H7 (cell line): ENCODE data around the gene EID3. TPM values are rescaled to one million over a fixed set of nuclear protein-coding genes. Genes with fewer than 3 reads are reported as not detected.
"Not testable (repeated sequence)": the region's sequence is repeated elsewhere in the genome, so short reads cannot be mapped to it uniquely, and the experiment has no call there.

ENCODE experiments used
- DNase-seq: peaks from one replicate; pipeline ENCODE4 v3.0.0; 2012
- H3K27me3 ChIP-seq: 2 replicates; pipeline ENCODE4 v1.6.0; 2011; ENCODE audit warnings: mild to moderate bottlenecking, low read length; ENCODE audit not compliant: control insufficient read depth, insufficient read depth
- H3K36me3 ChIP-seq: replicated peaks from 2 replicates; pipeline ENCODE4 v1.5.1; 2011; ENCODE audit warnings: low read length; ENCODE audit not compliant: control insufficient read depth, insufficient read depth
- H3K4me3 ChIP-seq: 2 replicates; pipeline ENCODE4 v1.5.1; 2011; ENCODE audit warnings: low read depth, mild to moderate bottlenecking, control low read depth, low read length, moderate library complexity; ENCODE audit not compliant: insufficient read depth
- total RNA-seq: library from RNA; depleted of rRNA; stranded (reverse); fragments of >200 nt; shearing (Covaris generic); gene quantifications from 2 replicates; pipeline ENCODE4 v1.2.3, GENCODE V29; 2014

EID3 gene
- total RNA-seq, 1 experiment from 2014 or later = 1.3 TPM

DNA sequence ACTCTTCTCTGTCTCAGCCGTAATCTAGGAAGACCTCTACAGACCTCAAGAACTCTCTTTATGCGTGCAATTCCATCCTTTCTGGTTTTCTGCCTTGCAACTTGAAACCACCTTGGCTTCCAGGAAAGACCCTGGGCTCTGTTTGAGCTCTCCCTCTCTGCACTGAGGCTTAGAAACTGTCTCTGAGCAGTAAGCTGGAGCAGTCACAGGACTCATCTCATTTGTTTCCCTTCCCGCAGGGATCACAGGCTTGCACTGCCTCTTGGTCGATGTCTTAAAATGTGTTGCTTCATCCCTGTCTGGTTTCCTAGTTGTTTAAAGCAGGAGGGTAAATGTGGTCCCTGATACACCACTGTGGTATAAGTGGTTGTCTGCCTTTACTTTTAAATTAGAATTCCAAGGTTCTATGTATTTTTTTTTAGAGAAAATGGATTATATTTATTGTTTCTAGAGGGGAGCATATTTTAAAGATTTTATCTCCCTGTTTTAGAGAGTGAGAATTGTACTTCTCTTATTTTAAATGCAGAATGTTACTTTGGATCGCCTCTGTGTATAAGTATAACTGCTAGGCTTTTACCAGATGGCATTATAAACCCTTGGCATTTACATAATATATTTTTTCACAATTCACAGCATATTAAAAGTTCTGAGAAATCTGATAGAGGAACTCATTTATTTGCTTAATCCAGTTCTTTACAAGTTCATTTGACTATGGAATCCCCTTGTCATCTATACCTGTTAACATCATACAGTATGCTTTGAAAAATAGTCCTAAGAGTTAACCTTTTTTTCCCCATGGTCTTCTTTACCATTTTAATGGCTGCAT is 26.4 kb downstream of the EID3 start:
- no peaks in the 10 kb centered on the region; the same call in 1 of the 2 replicates for H3K27me3 ChIP-seq
- DNase-seq = no peak
- H3K4me3 ChIP-seq = no peak overlapping the region
- peaks cover 27% of the 10 kb centered on the region for H3K36me3 ChIP-seq

DNA sequence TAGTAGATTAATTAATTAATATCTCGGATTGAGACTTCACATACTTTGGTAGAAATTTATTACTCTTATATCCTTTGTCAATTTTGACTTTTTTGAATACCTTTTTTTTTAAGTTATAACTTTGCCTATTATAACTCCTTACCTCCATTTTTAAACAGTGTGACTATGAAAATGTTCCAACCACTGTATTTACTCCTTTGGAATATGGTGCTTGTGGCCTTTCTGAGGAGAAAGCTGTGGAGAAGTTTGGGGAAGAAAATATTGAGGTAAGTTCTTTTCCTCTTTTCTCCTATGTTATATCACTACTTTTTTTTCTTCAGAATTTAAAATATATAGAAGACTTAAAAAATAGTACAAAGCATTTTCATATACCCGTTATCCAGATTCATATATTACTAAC is 27.8 kb downstream of the EID3 start:
- H3K36me3 ChIP-seq = peaks cover 25% of the 10 kb centered on the region
- DNase-seq = no peak

DNA sequence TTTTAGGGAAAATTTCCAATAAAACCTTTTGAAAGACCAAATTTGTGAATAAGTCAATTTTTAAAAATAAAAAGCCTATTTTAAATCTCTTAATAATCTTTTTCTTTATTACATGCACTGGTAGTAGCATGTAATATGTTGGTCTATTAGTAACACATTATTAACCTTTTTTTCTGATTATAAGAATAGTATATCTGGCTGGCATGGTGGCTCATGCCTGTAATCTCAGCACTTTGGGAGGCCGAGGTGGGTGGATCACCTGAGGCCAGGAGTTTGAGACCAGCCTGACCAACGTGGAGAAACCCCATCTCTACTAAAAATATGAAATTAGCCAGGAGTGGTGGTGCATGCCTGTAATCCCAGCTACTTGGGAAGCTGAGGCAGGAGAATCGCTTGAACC is 28.7 kb downstream of the EID3 start:
- DNase-seq, H3K4me3 ChIP-seq, H3K27me3 ChIP-seq: not testable (repeated sequence)
- peaks cover 29% of the 10 kb centered on the region for H3K36me3 ChIP-seq

More for the DNA sequence above, 27.8 kb downstream of the EID3 start:
- Histone ChIP-seq H3K4me3 (no peak overlapping the region), H3K27me3 (no peaks in the 10 kb centered on the region)

DNA sequence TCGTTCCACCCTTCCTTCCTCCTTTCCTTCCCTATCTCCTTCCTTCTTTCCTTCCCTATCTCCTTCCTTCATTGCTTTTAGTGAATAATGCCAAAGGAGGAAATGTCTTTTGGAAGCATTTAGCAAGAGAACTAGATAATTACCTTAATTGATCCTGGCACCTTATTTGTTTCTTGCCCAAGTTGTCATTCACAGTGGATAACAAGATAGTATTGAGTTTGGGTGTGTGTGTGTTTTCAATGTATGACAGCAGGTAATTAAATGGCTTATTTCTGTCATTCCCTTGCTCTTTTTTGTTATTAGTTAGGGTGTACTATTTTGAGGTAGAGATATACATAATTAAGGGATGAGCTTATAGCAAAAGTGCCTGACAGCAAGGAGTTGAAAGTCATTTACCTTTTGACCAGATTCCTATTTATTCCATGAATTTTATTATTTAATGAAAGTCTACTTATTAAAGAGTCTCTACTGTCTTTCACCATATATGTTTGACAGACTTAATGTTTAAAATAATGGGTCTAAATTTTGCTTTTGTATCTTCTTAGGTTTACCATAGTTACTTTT is 30.2 kb downstream of the EID3 start:
- DNase-seq = no peak
- H3K4me3 ChIP-seq = no peak overlapping the region
- no peaks in the 10 kb centered on the region for H3K27me3 ChIP-seq
- peaks cover 23% of the 10 kb centered on the region for H3K36me3 ChIP-seq

DNA sequence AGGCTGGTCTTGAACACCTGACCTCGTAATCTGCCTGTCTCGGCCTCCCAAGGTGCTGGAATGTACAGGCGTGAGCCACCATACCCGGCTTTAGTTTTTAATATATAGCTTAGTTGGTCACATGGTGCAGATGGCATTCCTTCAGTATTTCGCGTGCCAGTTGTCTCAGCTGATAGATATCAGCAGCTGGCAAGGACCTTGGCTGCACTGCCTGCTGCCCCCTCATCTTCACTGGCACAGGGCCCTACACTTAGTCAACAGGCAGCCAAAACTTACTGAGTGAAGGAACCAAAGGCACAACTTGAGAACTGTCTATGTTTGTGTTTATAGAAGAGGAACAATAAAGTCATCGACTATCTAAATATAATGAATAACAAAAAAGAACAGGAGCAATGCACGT is 31.0 kb downstream of the EID3 start:
- Histone ChIP-seq H3K27me3 (no peaks in the 10 kb centered on the region), H3K36me3 (peaks cover 22% of the 10 kb centered on the region), H3K4me3 (no peak overlapping the region)
- DNase-seq = no peak

DNA sequence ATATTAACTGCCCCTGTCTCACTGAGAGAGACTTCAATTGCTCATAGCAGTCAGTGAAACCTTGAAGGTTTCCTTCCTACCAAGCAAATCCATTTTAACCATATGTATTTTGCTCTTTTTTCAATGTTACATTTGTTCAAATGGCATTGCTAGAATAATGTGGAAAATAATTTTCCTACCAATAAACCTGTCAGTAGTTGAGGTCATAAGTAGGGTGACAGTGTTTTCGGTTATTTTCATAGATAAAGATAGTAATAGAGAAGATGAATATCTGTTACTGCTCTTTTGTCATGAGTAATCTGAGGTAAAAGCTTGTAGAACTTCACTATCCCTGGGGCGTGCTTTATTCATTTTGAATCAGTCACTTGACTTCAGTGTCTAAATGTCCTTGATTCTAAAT is 32.6 kb downstream of the EID3 start:
- H3K4me3 ChIP-seq = no peak overlapping the region
- no peak for DNase-seq
- H3K27me3 ChIP-seq = no peaks in the 10 kb centered on the region
- peaks cover 27% of the 10 kb centered on the region for H3K36me3 ChIP-seq

DNA sequence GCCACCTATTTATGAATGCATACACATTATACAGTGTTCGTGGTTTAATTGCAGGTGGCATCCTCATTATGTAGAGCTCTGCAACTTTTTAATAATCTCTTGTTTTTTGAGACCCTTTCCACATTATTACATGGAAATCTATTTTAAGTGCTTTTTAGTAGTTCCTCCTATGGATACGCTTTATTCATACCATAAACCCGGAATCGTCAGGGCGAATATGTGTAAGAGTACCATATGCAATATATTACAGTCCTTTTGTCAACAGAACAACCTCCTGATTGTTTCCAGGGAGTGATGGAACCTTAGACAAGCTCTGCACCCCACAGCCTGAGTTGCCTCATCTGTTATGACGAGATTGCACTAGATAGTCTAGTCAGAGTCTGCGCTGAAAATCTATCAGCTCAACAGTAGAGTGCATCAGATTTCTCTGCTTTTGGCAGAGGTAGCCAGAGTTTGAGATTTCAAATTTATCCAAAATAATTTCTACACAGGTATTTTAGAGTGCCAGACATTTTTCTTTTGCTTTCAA is 33.6 kb downstream of the EID3 start:
- Histone ChIP-seq H3K36me3 (peaks cover 31% of the 10 kb centered on the region), H3K4me3 (no peak overlapping the region), H3K27me3 (no peaks in the 10 kb centered on the region)
- no peak for DNase-seq

DNA sequence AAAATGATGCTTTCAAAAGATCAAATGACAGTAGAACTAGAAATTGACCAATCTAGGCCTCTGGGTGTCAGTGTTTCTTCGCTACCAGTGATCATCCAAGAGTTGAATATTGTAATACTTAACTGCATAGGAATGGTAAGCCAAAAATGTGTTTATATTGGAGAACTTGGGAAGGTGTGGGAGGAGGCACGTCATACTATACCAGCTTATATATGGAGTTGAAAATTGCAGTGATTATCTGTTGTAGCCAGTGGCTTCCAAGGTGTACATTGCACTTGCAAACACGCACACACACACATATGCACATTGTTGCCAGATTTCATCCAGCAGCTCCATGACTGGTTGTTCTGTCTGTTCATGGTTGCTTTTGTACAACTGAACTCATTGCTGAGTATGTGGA is 36.1 kb downstream of the EID3 start:
- H3K4me3 ChIP-seq = no peak overlapping the region
- peaks cover 27% of the 10 kb centered on the region for H3K36me3 ChIP-seq
- no peak for DNase-seq
- no peaks in the 10 kb centered on the region for H3K27me3 ChIP-seq

DNA sequence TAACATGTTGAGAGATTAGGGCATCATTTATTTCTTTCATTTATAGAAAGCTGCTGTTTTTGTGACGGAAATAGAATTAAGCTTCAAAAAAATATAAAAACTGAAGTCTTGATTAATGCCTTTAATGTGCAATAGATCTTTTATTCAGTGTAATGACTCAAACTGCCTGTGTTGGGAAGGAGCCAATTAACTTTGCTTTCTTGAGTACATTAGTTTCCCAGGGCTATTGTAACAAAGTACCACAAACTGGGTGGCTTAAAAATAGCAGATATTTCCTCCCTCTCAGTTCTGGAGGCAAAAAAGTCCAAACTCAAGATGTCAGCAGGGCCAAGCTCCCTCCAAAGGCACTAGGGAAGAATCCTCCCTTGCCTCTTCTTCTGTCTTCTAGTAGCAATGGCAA is 36.6 kb downstream of the EID3 start:
- Histone ChIP-seq H3K36me3 (peaks cover 25% of the 10 kb centered on the region), H3K27me3 (no peaks in the 10 kb centered on the region), H3K4me3 (no peak overlapping the region)
- DNase-seq = no peak

DNA sequence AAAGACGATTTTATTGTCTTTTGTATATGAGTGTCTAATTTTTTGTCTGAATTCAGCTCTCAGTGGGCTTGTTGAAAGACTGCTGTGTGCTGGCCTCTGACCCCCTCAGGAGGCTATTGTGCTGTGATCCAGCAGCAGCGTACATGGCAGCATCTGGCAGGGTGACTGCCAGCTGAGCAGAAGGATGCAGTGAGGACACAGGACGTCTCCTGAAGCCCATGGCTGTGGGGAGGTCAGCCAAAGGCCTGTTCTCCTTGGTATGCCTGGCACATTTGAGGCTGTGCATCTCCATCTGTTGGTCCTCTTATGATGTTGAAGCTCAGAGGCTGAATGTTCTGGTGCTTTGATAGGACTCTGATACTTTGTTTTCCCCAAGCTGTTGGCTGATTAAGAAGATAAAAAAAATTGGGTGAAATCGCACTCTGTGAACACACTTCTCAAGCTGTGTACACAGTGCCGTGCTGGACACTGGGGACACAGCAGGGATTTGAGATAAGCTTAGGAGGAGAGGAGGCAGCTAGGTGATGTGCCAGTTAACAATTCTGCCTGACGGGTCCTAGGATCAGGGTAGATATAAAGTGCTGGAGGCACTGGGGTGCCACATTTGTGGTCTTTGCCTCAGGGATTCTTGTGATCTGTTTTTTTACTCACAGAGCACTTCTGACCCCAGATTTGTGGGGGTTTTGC is 37.5 kb downstream of the EID3 start:
- no peak for DNase-seq
- Histone ChIP-seq H3K4me3 (no peak overlapping the region), H3K27me3 (no peaks in the 10 kb centered on the region), H3K36me3 (peaks cover 23% of the 10 kb centered on the region)

DNA sequence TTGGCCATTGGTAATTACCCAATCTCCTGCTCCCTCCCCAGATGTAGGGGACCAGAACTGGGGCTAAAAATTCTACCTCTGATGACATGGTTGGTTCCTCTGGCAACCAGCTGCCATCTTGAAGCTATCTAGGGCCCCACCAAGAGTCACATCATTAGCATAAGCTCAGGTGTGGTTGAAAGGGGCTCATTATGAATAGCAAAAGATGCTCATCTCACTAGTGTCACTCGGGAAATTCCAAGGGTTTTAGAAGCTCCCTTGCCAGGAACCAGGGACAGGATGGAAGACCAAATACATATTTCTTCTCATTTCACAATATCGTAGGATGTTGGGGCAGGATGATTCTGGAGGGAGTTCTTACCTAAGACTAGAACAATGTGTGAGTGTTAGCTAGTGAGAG is 38.6 kb downstream of the EID3 start:
- Histone ChIP-seq H3K36me3 (peaks cover 19% of the 10 kb centered on the region), H3K27me3 (no peaks in the 10 kb centered on the region), H3K4me3 (no peak overlapping the region)
- no peak for DNase-seq

DNA sequence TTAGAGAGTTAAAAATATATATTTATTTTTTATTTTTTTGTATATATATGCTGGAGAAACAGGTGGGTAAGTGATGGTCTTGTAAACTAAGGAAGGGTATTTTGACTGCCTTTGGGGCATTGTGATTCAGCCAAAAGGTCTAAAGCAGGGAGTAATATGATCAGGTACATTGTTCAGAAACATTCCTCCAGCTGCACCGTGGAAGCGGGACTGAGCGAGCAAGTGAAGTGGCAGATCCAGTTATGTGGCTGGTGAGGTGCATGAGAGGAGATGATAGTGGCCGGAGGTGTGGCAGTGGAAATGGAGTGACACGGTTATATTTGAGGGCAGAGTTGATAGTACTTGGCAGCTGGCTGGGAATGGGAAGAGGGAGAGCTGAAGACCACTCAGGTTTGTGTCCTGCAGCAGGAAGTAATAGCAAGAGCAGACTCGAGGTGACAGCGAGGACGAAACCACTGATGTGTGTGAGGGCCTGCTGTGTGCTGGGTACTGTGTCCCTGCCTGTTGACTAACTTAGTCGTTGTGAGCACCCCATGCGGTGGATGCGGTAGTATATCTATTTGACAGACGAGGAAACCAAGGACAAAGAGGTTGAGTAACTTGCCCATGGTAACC is 39.2 kb downstream of the EID3 start:
- DNase-seq = no peak
- no peak overlapping the region for H3K4me3 ChIP-seq
- H3K27me3 ChIP-seq = no peaks in the 10 kb centered on the region
- peaks cover 17% of the 10 kb centered on the region for H3K36me3 ChIP-seq

DNA sequence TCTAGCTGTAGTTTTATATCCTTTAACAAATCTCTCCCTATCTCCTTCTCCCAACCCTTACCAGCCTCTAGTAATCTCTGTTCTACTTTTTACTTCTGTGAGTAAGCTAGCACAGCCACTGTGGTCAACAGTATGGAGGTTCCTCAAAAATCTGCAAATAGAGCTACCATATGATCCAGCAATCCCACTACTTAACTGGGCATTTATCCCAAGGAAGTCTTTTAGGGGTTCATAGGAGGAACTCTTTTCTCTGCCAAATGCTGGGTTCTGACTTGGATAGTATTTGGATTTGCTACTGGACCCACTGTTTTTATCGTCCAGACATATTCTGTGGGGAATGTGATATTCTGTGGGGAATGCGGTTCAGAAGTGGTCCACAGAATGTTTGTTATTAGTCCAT is 41.1 kb downstream of the EID3 start:
- no peak for DNase-seq

DNA sequence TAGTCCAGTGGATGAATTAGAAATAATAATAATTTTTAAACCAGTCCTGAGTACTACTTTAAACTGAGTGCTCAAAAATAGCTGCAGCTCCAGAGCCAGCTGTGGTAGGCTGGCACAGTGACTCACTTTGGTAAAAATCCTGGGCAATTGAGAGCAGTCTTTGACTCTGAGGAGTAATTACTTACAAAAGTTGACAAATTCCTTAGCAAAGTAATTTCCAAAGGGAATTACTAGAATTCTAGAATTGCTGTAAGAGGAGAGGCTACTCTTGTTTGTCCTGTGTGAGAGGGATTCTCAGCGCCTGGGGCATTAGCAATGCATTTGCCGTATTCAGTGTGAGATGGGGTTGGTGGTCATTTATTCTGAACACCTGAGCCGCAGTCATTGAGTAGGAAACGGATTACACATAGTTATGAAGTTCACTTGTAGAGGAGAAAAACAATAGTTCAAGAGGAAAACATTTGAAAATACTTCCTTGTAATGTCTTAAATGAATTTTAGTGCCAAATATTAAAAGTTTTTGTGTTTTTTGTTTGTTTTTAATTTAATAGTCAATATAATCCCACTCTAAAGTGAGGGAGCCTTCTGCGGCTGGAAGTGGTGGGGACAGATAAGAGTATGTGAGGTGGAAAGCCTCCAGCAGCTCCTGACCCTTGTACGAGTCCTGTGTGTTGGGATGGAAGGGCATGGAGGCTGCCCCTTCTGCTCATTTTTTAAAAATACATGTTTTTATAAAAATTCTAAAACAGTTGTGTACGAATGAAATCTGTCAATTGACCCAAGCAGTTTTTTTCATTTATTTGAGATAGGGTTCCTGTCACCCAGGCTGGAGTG is 41.9 kb downstream of the EID3 start:
- Histone ChIP-seq H3K36me3 (peaks cover 17% of the 10 kb centered on the region), H3K27me3 (no peaks in the 10 kb centered on the region)

More for the DNA sequence above, 41.1 kb downstream of the EID3 start:
- H3K27me3 ChIP-seq = no peaks in the 10 kb centered on the region
- no peak overlapping the region for H3K4me3 ChIP-seq
- peaks cover 19% of the 10 kb centered on the region for H3K36me3 ChIP-seq

More for the DNA sequence above, 41.9 kb downstream of the EID3 start:
- no peak overlapping the region for H3K4me3 ChIP-seq
- DNase-seq = no peak
